Measurements from ENCODE around the gene RELCH. TPM values are rescaled to one million over a fixed set of nuclear protein-coding genes. Genes with fewer than 3 reads are reported as not detected.

Gene RELCH
- polyA plus RNA-seq, 2 of the 4 experiments (the other 2 are of a cell fraction): 13.5 to 17.5 TPM

DNA sequence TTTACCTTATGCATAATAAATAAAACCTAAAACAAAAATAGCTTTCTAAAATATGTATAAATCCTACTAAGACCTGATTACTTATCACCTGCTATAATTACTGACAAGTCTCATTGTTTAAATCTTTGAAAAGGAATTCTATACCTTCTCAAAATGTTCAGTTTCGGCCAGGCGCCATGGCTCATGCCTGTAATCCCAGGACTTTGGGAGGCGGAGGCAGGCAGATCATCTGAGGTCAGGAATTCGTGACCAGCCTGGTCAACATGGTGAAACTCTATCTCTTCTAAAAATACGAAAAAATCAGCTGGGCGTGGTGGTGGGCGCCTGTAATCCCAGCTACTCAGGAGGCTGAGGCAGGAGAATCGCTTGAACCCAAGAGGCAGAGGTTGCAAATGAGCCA, 58.1 kb downstream of the RELCH start:
- TF ChIP-seq PHF8 (IDR thresholded peaks at IDR 0.05; ENCODE audit: borderline replicate concordance, low read depth) (no peak), BHLHE40 (IDR thresholded peaks at IDR 0.05; ENCODE audit: low read depth, low read length) (no peak), MAZ (IDR thresholded peaks at IDR 0.05; ENCODE audit: borderline replicate concordance, low read depth, low read length) (no peak), RARB (CRISPR knock-in tag; IDR thresholded peaks at IDR 0.05) (no peak), ZFP36 (IDR thresholded peaks at IDR 0.05; ENCODE audit: borderline replicate concordance, partially characterized antibody) (no peak), FOSB (CRISPR knock-in tag; IDR thresholded peaks at IDR 0.05) (no peak), HOXB5 (CRISPR knock-in tag; IDR thresholded peaks at IDR 0.05) (no peak), SMC3 (IDR thresholded peaks at IDR 0.05) (no peak), JUN (IDR thresholded peaks at IDR 0.05) (no peak), RCOR1 (IDR thresholded peaks at IDR 0.05; ENCODE audit: low read depth, low read length) (no peak), FOXS1 (CRISPR knock-in tag; IDR thresholded peaks at IDR 0.05) (no peak), HOXB13 (CRISPR knock-in tag; IDR thresholded peaks at IDR 0.05; ENCODE audit: low read depth) (no peak), RNF2 (IDR thresholded peaks at IDR 0.05; ENCODE audit: borderline replicate concordance, low read depth) (no peak), TFCP2L1 (CRISPR knock-in tag; IDR thresholded peaks at IDR 0.05) (no peak)
- TF ChIP-seq, protein P1, sequence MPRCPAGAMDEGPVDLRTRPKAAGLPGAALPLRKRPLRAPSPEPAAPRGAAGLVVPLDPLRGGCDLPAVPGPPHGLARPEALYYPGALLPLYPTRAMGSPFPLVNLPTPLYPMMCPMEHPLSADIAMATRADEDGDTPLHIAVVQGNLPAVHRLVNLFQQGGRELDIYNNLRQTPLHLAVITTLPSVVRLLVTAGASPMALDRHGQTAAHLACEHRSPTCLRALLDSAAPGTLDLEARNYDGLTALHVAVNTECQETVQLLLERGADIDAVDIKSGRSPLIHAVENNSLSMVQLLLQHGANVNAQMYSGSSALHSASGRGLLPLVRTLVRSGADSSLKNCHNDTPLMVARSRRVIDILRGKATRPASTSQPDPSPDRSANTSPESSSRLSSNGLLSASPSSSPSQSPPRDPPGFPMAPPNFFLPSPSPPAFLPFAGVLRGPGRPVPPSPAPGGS (IDR thresholded peaks at IDR 0.05): no peak
- TF ChIP-seq, protein P2, sequence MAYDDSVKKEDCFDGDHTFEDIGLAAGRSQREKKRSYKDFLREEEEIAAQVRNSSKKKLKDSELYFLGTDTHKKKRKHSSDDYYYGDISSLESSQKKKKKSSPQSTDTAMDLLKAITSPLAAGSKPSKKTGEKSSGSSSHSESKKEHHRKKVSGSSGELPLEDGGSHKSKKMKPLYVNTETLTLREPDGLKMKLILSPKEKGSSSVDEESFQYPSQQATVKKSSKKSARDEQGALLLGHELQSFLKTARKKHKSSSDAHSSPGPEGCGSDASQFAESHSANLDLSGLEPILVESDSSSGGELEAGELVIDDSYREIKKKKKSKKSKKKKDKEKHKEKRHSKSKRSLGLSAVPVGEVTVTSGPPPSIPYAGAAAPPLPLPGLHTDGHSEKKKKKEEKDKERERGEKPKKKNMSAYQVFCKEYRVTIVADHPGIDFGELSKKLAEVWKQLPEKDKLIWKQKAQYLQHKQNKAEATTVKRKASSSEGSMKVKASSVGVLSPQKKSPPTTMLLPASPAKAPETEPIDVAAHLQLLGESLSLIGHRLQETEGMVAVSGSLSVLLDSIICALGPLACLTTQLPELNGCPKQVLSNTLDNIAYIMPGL (CRISPR knock-in tag; IDR thresholded peaks at IDR 0.05; ENCODE audit: borderline replicate concordance): no peak
- Histone ChIP-seq H3K4me3 (no peak overlapping the region), H3K27ac (no peak overlapping the region), H3K9me3 (no peaks in the 10 kb centered on the region), H3K4me2 (no peak overlapping the region), H3K4me1 (no peaks in the 10 kb centered on the region)
- CTCF ChIA-PET: interaction anchor here (1.8 kb wide), 1 partner anchor 62 kb away, joined by 6 read pairs; no protein-coding TSS in a partner anchor
- 96% methylated on average over 8 of the region's 8 CpGs for WGBS (ENCODE audit: missing lambda C conversion rate)
- DNase-seq (ENCODE audit: low read depth in 1 of 2, low spot score in 1 of 2) (no peak), ATAC-seq (no peak), FAIRE-seq (no peak)
- POLR2A ChIA-PET: no interaction called here

DNA sequence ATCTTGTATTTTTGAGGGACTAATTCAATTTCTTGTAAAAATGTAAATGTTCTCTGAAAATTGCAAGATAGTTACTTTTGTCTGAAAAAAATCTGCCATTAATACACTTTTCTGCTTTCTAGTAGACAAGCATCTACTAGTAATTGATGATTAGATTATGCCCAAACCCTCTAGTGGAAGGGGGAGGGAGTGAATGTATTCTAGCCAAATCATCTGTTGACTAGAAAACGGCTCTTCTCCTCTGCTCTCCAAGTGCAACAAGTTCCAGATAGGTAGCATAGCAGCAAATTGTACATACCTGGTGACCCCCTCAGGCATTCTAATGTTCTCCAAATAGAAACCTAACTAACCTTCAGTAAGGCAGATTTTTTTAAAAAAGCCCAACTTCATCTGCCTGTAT, 58.6 kb downstream of the RELCH start:
- no peaks in the 10 kb centered on the region for H3K9me3 ChIP-seq
- POLR2A ChIA-PET: no interaction called here
- DNase-seq (ENCODE audit: low read depth in 1 of 2, low spot score in 1 of 2) (no peak), ATAC-seq (no peak), FAIRE-seq (no peak)
- no peak overlapping the region for H3K4me3 ChIP-seq
- no peaks in the 10 kb centered on the region for H3K4me1 ChIP-seq
- CTCF ChIA-PET: interaction anchor here (1.8 kb wide), 1 partner anchor 63 kb away, joined by 6 read pairs; no protein-coding TSS in a partner anchor
- H3K4me2 ChIP-seq: no peak overlapping the region
- no peak overlapping the region for H3K27ac ChIP-seq
- no peak for TF ChIP-seq NR3C1 (IDR thresholded peaks at IDR 0.05)
- no peak for TF ChIP-seq RARB (CRISPR knock-in tag; IDR thresholded peaks at IDR 0.05)
- TF ChIP-seq ZNF302 (CRISPR knock-in tag; IDR thresholded peaks at IDR 0.05): no peak
- TF ChIP-seq SMC3 (IDR thresholded peaks at IDR 0.05): no peak
- 76% methylated on average over 1 of the region's 1 CpG for WGBS (ENCODE audit: missing lambda C conversion rate)

DNA sequence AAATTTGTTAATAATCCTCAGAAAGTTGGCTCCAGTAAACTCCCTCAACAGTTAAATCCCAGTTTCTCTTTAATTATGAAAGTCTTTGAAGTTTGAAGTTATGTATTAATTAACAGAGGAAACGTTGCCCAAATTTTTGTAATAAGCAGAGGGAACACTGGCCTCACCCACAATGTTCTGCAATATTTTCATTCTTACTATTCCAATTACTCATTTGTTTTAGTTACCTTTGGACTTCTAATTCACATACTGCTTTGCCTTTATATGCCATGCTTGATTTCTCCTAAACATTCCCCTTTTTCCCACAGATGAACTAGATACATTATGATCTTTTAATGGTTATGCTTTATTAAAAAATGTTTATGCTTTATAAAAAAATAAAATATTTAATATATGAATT, 61.3 kb downstream of the RELCH start:
- TF ChIP-seq MYC (IDR thresholded peaks at IDR 0.05; ENCODE audit: borderline replicate concordance, low read length): no peak
- TF ChIP-seq NPAS2 (CRISPR knock-in tag; IDR thresholded peaks at IDR 0.05; ENCODE audit: borderline replicate concordance): no peak
- no peak for TF ChIP-seq RARB (CRISPR knock-in tag; IDR thresholded peaks at IDR 0.05)
- TF ChIP-seq, protein P3, sequence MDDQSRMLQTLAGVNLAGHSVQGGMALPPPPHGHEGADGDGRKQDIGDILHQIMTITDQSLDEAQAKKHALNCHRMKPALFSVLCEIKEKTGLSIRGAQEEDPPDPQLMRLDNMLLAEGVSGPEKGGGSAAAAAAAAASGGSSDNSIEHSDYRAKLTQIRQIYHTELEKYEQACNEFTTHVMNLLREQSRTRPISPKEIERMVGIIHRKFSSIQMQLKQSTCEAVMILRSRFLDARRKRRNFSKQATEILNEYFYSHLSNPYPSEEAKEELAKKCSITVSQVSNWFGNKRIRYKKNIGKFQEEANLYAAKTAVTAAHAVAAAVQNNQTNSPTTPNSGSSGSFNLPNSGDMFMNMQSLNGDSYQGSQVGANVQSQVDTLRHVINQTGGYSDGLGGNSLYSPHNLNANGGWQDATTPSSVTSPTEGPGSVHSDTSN (IDR thresholded peaks at IDR 0.05): no peak
- ChIA-PET POLR2A (interaction anchor here (1.2 kb wide), 1 partner anchor 61 kb away, joined by 3 read pairs; no protein-coding TSS in a partner anchor), CTCF (interaction anchor here (1.2 to 1.7 kb wide), 2 partner anchors 50 to 65 kb away, joined by 3 to 9 read pairs; no protein-coding TSS in a partner anchor)
- FAIRE-seq: no peak
- no peak overlapping the region for H3K4me2 ChIP-seq
- no peak for ATAC-seq
- H3K9me3 ChIP-seq: no peaks in the 10 kb centered on the region
- no peak for DNase-seq (ENCODE audit: low read depth in 1 of 2, low spot score in 1 of 2)
- no peak overlapping the region for H3K4me3 ChIP-seq
- H3K27ac ChIP-seq: no peak overlapping the region
- no peaks in the 10 kb centered on the region for H3K4me1 ChIP-seq
- WGBS (ENCODE audit: missing lambda C conversion rate): 25% methylated on average over 1 of the region's 1 CpG

Measured in A549 (cell line).